A549 treated with RU486 at 1 μM for 4 hours (cell line): Measurements from ENCODE around the gene ISG15. TPM values are rescaled to one million over a fixed set of nuclear protein-coding genes. Genes with fewer than 3 reads are reported as not detected.

ENCODE experiments used
- total RNA-seq: library from RNA; stranded (reverse); fragments of 200-300 nt; extraction: Qiagen RNA extraction; gene quantifications from 5 replicates; pipeline ENCODE4 v1.2.3, GENCODE V29; 2022; ENCODE audit warnings: low read depth

ISG15 gene
- 16.4 to 26.6 TPM (median 23.7 TPM) in 5 replicates for total RNA-seq

GRCh38 chr1:1013105-1013921 lies at the start of gene ISG15:
ISG15 (plus strand) TSS chr1:1013497; CDS start chr1:1013574, 77 bp downstream.

GRCh38 chr1:966135-966703 lies 47.1 kb upstream of the ISG15 start, which contains the start of gene PLEKHN1:
PLEKHN1 (plus strand) TSS chr1:966482; CDS start chr1:966532, 50 bp downstream.

GRCh38 chr1:981955-982558 lies 31.2 kb upstream of the ISG15 start, which contains the start of gene PERM1:
PERM1 (minus strand) TSS chr1:982093; CDS start chr1:981029, 1,064 bp downstream.

GRCh38 chr1:999725-1000356 lies 13.5 kb upstream of the ISG15 start, which contains the start of gene HES4:
HES4 (minus strand) TSS chr1:1000097; CDS start chr1:999973, 124 bp downstream.

GRCh38 chr1:1020000-1020404 lies 6.7 kb downstream of the ISG15 start, which contains the start of gene AGRN:
AGRN (plus strand) TSS chr1:1020120; CDS start chr1:1020173, 53 bp downstream.

Other genes with a start within 250 kb of the ISG15 start
- gene SAMD11, start 89.6 kb upstream of the ISG15 start, total RNA-seq = 19.4 to 36.1 TPM (median 30.2 TPM) in 5 replicates
- gene NOC2L, start 54.2 kb upstream of the ISG15 start, total RNA-seq = 68.1 to 90.3 TPM (median 83.4 TPM) in 5 replicates
- 9.9 to 18.0 TPM (median 14.9 TPM) in 5 replicates for gene KLHL17, start 52.9 kb upstream of the ISG15 start, total RNA-seq
- gene PLEKHN1, start 47.0 kb upstream of the ISG15 start, total RNA-seq = 3.7 to 7.6 TPM (median 5.5 TPM) in 5 replicates
- 0.20 to 0.29 TPM (median 0.21 TPM) in 4 of 5 replicates, not detected in the other for gene PERM1, start 31.4 kb upstream of the ISG15 start, total RNA-seq
- gene HES4, start 13.4 kb upstream of the ISG15 start, total RNA-seq = 29.0 to 81.0 TPM (median 71.2 TPM) in 5 replicates
- gene AGRN, start 6.6 kb downstream of the ISG15 start, total RNA-seq = 74.8 to 132 TPM (median 111 TPM) in 5 replicates
- gene RNF223, start 60.8 kb downstream of the ISG15 start, total RNA-seq = 0.32 to 0.62 TPM (median 0.53 TPM) in 5 replicates
- gene C1orf159, start 102.6 kb downstream of the ISG15 start, total RNA-seq = 8.5 to 15.1 TPM (median 13.8 TPM) in 5 replicates
- gene TTLL10, start 160.4 kb downstream of the ISG15 start, total RNA-seq = not detected in 5 replicates
- not detected in 5 replicates for gene TNFRSF18, start 193.1 kb downstream of the ISG15 start, total RNA-seq
- 0.22 TPM in 1 of 5 replicates, not detected in the others for gene TNFRSF4, start 200.7 kb downstream of the ISG15 start, total RNA-seq
- gene SDF4, start 218.5 kb downstream of the ISG15 start, total RNA-seq = 105 to 136 TPM (median 127 TPM) in 5 replicates
- gene B3GALT6, start 218.7 kb downstream of the ISG15 start, total RNA-seq = 11.0 to 22.5 TPM (median 21.8 TPM) in 5 replicates
- 0.59 to 1.7 TPM (median 1.1 TPM) in 5 replicates for gene C1QTNF12, start 233.2 kb downstream of the ISG15 start, total RNA-seq